ENCODE measurements around the gene COL4A3.

DNA sequence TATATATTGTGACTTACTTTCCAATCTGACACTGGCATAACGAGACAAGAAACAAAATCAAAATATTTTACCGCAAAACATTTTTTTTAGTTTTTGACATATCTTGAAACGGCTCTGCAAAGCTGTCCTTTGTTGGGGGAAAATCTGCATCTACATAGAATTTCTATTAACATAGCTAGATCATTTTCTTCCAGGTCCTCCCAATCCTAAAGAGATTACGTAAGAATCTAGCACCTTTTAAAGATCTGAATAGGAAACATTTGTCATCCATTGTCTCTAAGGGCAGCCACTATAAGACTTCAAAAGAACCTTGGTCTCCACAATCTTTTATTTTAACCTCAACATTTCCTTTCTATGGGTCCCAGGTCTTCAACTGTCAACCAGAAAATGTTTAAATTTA lies 159.4 kb downstream of the COL4A3 start:
- TF ChIP-seq CTCF (optimal IDR thresholded peaks at IDR 0.05 in 1 of 3, IDR thresholded peaks at IDR 0.05 in 1 of 3, conservative IDR thresholded peaks at IDR 0.05 in 1 of 3; ENCODE audit: extremely low read depth in 1 of 3, insufficient read depth in 2 of 3, low read length in 3 of 3) (no peak), EZH2 (IDR thresholded peaks at IDR 0.05; ENCODE audit: low read length) (no peak)

All from keratinocyte (primary cell).